ENCODE results near the gene HS6ST3.

Gene HS6ST3

GRCh38 chr13:96191367-96191766 is 101.5 kb downstream of the HS6ST3 start:
- TF ChIP-seq NFIC (IDR thresholded peaks at IDR 0.05), result no peak
- no peak for TF ChIP-seq MAX (IDR thresholded peaks at IDR 0.05)
- no peak for TF ChIP-seq CREB1 (IDR thresholded peaks at IDR 0.05; ENCODE audit: low read depth)
- TF ChIP-seq YY1 (IDR thresholded peaks at IDR 0.05; ENCODE audit: low read depth), result no peak
- no peak for TF ChIP-seq EGR1 (IDR thresholded peaks at IDR 0.05)
- TF ChIP-seq REST (IDR thresholded peaks at IDR 0.05; ENCODE audit: low read depth), result no peak
- TF ChIP-seq TAF1 (IDR thresholded peaks at IDR 0.05; ENCODE audit: low read depth), result no peak
- TF ChIP-seq CEBPB (IDR thresholded peaks at IDR 0.05), result no peak
- TF ChIP-seq RAD21 (IDR thresholded peaks at IDR 0.05; ENCODE audit: low read depth), result no peak

- TF ChIP-seq TAF1 (IDR thresholded peaks at IDR 0.05; ENCODE audit: low read depth) (no peak), CREB1 (IDR thresholded peaks at IDR 0.05; ENCODE audit: low read depth) (no peak), TEAD4 (IDR thresholded peaks at IDR 0.05) (no peak), EGR1 (IDR thresholded peaks at IDR 0.05) (no peak), FOXM1 (IDR thresholded peaks at IDR 0.05; ENCODE audit: borderline replicate concordance, low read depth) (no peak), CEBPB (IDR thresholded peaks at IDR 0.05) (no peak), REST (IDR thresholded peaks at IDR 0.05; ENCODE audit: low read depth) (no peak), ZBTB7A (IDR thresholded peaks at IDR 0.05; ENCODE audit: low read depth) (no peak), EP300 (IDR thresholded peaks at IDR 0.05; ENCODE audit: borderline replicate concordance) (no peak), NFIC (IDR thresholded peaks at IDR 0.05) (no peak), MAX (IDR thresholded peaks at IDR 0.05) (no peak), TCF12 (IDR thresholded peaks at IDR 0.05; ENCODE audit: low read depth) (no peak), YY1 (IDR thresholded peaks at IDR 0.05; ENCODE audit: low read depth) (no peak)
Observed at GRCh38 chr13:96193728-96194310, 103.9 kb downstream of the HS6ST3 start.

GRCh38 chr13:96198038-96198437 is 108.1 kb downstream of the HS6ST3 start:
- TF ChIP-seq RAD21 (IDR thresholded peaks at IDR 0.05; ENCODE audit: low read depth) (no peak), USF1 (IDR thresholded peaks at IDR 0.05) (no peak), NFIC (IDR thresholded peaks at IDR 0.05) (no peak), EGR1 (IDR thresholded peaks at IDR 0.05) (no peak), MAX (IDR thresholded peaks at IDR 0.05) (no peak), CREB1 (IDR thresholded peaks at IDR 0.05; ENCODE audit: low read depth) (no peak), YY1 (IDR thresholded peaks at IDR 0.05; ENCODE audit: low read depth) (no peak), TCF12 (IDR thresholded peaks at IDR 0.05; ENCODE audit: low read depth) (no peak), EP300 (IDR thresholded peaks at IDR 0.05; ENCODE audit: borderline replicate concordance) (no peak), TEAD4 (IDR thresholded peaks at IDR 0.05) (no peak), FOXM1 (IDR thresholded peaks at IDR 0.05; ENCODE audit: borderline replicate concordance, low read depth) (no peak), REST (IDR thresholded peaks at IDR 0.05; ENCODE audit: low read depth) (no peak), ZBTB7A (IDR thresholded peaks at IDR 0.05; ENCODE audit: low read depth) (no peak), CEBPB (IDR thresholded peaks at IDR 0.05) (no peak), TAF1 (IDR thresholded peaks at IDR 0.05; ENCODE audit: low read depth) (no peak)

- no peak for TF ChIP-seq REST (IDR thresholded peaks at IDR 0.05; ENCODE audit: low read depth)
- TF ChIP-seq TCF12 (IDR thresholded peaks at IDR 0.05; ENCODE audit: low read depth), result no peak
- TF ChIP-seq EGR1 (IDR thresholded peaks at IDR 0.05), result no peak
- TF ChIP-seq RAD21 (IDR thresholded peaks at IDR 0.05; ENCODE audit: low read depth), result no peak
- no peak for TF ChIP-seq TAF1 (IDR thresholded peaks at IDR 0.05; ENCODE audit: low read depth)
- TF ChIP-seq TEAD4 (IDR thresholded peaks at IDR 0.05), result no peak
- no peak for TF ChIP-seq EP300 (IDR thresholded peaks at IDR 0.05; ENCODE audit: borderline replicate concordance)
- no peak for TF ChIP-seq YY1 (IDR thresholded peaks at IDR 0.05; ENCODE audit: low read depth)
- no peak for TF ChIP-seq NFIC (IDR thresholded peaks at IDR 0.05)
- TF ChIP-seq CREB1 (IDR thresholded peaks at IDR 0.05; ENCODE audit: low read depth), result no peak
- TF ChIP-seq ZBTB7A (IDR thresholded peaks at IDR 0.05; ENCODE audit: low read depth), result no peak
- no peak for TF ChIP-seq MAX (IDR thresholded peaks at IDR 0.05)
- no peak for TF ChIP-seq CEBPB (IDR thresholded peaks at IDR 0.05)
Observed at GRCh38 chr13:96199315-96199714, 109.4 kb downstream of the HS6ST3 start.
